Spleen (tissue), 13 donors: ENCODE results near the gene RARG. TPM values are rescaled to one million over a fixed set of nuclear protein-coding genes. Genes with fewer than 3 reads are reported as not detected.

Experiments used
- DNase-seq: peaks from one replicate; pipeline ENCODE4 v3.0.0-alpha.2; 2020
- H3K27ac ChIP-seq, 8 donors: fragments of 200-600 bp; sonication (generic) in 7 of 8; 1 replicate in 4 of 8; 2 replicates in 4 of 8; pipeline versions ENCODE4 v1.5.0 to v1.8.0; 2016 to 2021; ENCODE audit warnings: inconsistent platforms in 4 of 8, mild to moderate bottlenecking in 4 of 8, moderate library complexity in 1 of 8
- H3K27me3 ChIP-seq, 7 donors: fragments of 200-600 bp; sonication (generic) in 6 of 7; replicated peaks in 1 of 7; 1 replicate in 4 of 7; 2 replicates in 3 of 7; pipeline versions ENCODE4 v1.5.0 to v1.8.0; 2016 to 2021; ENCODE audit warnings: inconsistent platforms in 3 of 7, mild to moderate bottlenecking in 1 of 7
- H3K36me3 ChIP-seq, 6 donors: fragments of 200-600 bp; sonication (generic) in 5 of 6; 1 replicate in 4 of 6; 2 replicates in 2 of 6; pipeline versions ENCODE4 v1.5.0 to v1.8.0; 2016 to 2021; ENCODE audit warnings: inconsistent platforms in 2 of 6
- H3K4me1 ChIP-seq, 6 donors: fragments of 200-600 bp; sonication (generic) in 5 of 6; 1 replicate in 3 of 6; 2 replicates in 3 of 6; pipeline versions ENCODE4 v1.5.0 to v1.8.0; 2016 to 2021; ENCODE audit warnings: inconsistent platforms in 3 of 6
- H3K4me3 ChIP-seq, 8 donors: fragments of 200-600 bp; sonication (generic) in 7 of 8; 1 replicate in 4 of 8; 2 replicates in 4 of 8; pipeline versions ENCODE4 v1.5.0 to v1.8.0; 2016 to 2021; ENCODE audit warnings: inconsistent platforms in 4 of 8, mild to moderate bottlenecking in 4 of 8, moderate library complexity in 2 of 8
- H3K9me3 ChIP-seq, 8 donors: fragments of 200-600 bp; sonication (generic) in 7 of 8; 1 replicate in 4 of 8; 2 replicates in 4 of 8; pipeline versions ENCODE4 v1.5.0 to v1.8.0; 2016 to 2021; ENCODE audit warnings: inconsistent platforms in 4 of 8
- CTCF ChIP-seq, 11 experiments: fragments of 200-600 bp in 7 of 11; fragments of 450-650 bp in 4 of 11; sonication (generic) in 4 of 11; IDR thresholded peaks in 8 of 11; conservative IDR thresholded peaks in 3 of 11; 1 replicate in 7 of 11; 2 replicates in 4 of 11; pipeline versions ENCODE4 v1.4.0 to v1.8.0; 2016 to 2021; ENCODE audit warnings: antibody characterized with exemption in 11 of 11, inconsistent platforms in 4 of 11, mild to moderate bottlenecking in 1 of 11
- POLR2A ChIP-seq, 3 donors: fragments of 450-650 bp; IDR thresholded peaks; one replicate each; pipeline ENCODE4 v1.5.1; 2017; ENCODE audit warnings: antibody characterized with exemption in 3 of 3, mild to moderate bottlenecking in 1 of 3
- POLR2AphosphoS5 ChIP-seq, 3 donors: sonication (generic); formaldehyde crosslinking; IDR thresholded peaks; one replicate each; pipeline ENCODE4 v1.5.1; 2017; ENCODE audit warnings: antibody characterized with exemption in 3 of 3
- WGBS, 5 donors: extraction: QIAGEN DNeasy Blood & Tissue Kit in 3 of 5; methylation state at CpG; one replicate each; pipeline versions ENCODE4 v1.1.5 to v1.1.7; 2013 to 2018; 5-methylcytosine and 5-hydroxymethylcytosine counted together
- intact Hi-C: fragments of 100-400 bp; cut with DNase I; formaldehyde crosslinking; loops from one replicate; pipeline ENCODE4 v1.15.0; 2023; ENCODE audit warnings: low total_unique reads
- long read RNA-seq, 2 donors: transcript quantifications; one replicate each; lab custom pipeline, GENCODE V29; 2026
- polyA plus RNA-seq, 3 donors: library from polyadenylated mRNA; stranded (reverse); fragments of 200-250 nt; gene quantifications; one replicate each; pipeline ENCODE4 v1.2.1, GENCODE V29; 2013
- total RNA-seq, 7 donors: library from RNA; depleted of rRNA in 3 of 7; stranded (reverse); fragments of >200 nt in 3 of 7; fragmentation: NEBNext Ultra II Directional in 4 of 7; extraction: Animal tissue kit (Norgen Biotek cat#: 25700) in 4 of 7; gene quantifications; one replicate each; pipeline versions ENCODE4 v1.1.0 to v1.2.1, GENCODE V29; 2016 to 2021
- donor health status: healthy with polysubstance abuse.
- donor health status: DM: no; HTN: no; CAD: no; lungs with moderate emphysema.
- donor health status: DM: no; HTN: no; CAD: no.
- donor health status: Bipolar disorder and iron deficiency.
- donor health status: healthy.
- donor health status: DM: no; HTN: no; CAD: no.
- donor health status: DM: yes; HTN: yes; CAD: no.

Gene RARG
- total RNA-seq, result 10 to 100 TPM in 5 of 7 donors, 1 to 10 TPM in 2; 9.4 to 20.8 (median 14.4) TPM
- 10 to 100 TPM in 1 of 3 donors, 1 to 10 TPM in 2; 4.6 to 10.1 (median 4.9) TPM for polyA plus RNA-seq
- long read RNA-seq, donor 1, partial matches to known transcripts, result 6 of 11 reads
- long read RNA-seq, donor 1, other reads (novel, unspliced or antisense), result 0 of 11 reads
- long read RNA-seq, donor 2, partial matches to known transcripts, result 0 of 3 reads
- long read RNA-seq, donor 2, other reads (novel, unspliced or antisense), result 0 of 3 reads

GRCh38 chr12:53231921-53232645 is at the start of gene RARG:
TSS of gene RARG (minus strand) at chr12:53232209. CDS start at chr12:53227545, 4,664 bp downstream.
- TF ChIP-seq CTCF (IDR thresholded peaks at IDR 0.05 in 8 of 11, conservative IDR thresholded peaks at IDR 0.05 in 3 of 11) (no peak), POLR2AphosphoS5 (IDR thresholded peaks at IDR 0.05) (peak in 2 of 3 donors; percentile 9 to 40)
- peaks cover 0 to 42% (median 0%) of the 10 kb centered on the region in 7 donors for H3K27me3 ChIP-seq
- no peaks in the 10 kb centered on the region for H3K9me3 ChIP-seq
- DNase-seq, result peak; percentile 86
- no peaks in the 10 kb centered on the region for H3K36me3 ChIP-seq
- WGBS, 5 donors, result 0 to 2% (median 1%) methylated on average over 29 to 44 of the region's 44 CpGs
- peak within 1 kb of the TSS; percentile 39 to 82 (median 53) for H3K4me3 ChIP-seq
- peaks cover 17 to 60% (median 41%) of the 10 kb centered on the region in 6 donors for H3K4me1 ChIP-seq
- peak within 1 kb of the TSS; percentile 27 to 85 (median 69) for H3K27ac ChIP-seq
- intact Hi-C loops, result no loop called here

GRCh38 chr12:53279888-53280498 is 48.0 kb upstream of the RARG start:
- WGBS, 5 donors, result 71 to 94% (median 84%) methylated on average over 7 to 9 of the region's 9 CpGs

GRCh38 chr12:53279283-53279869 is 47.4 kb upstream of the RARG start:
- TF ChIP-seq CTCF (IDR thresholded peaks at IDR 0.05 in 8 of 11, conservative IDR thresholded peaks at IDR 0.05 in 3 of 11), result no peak
- Histone ChIP-seq H3K4me1 (peaks cover 0 to 12% (median 0%) of the 10 kb centered on the region in 6 donors), H3K9me3 (no peaks in the 10 kb centered on the region), H3K27ac (no peak overlapping the region), H3K4me3 (no peak overlapping the region), H3K27me3 (no peaks in the 10 kb centered on the region), H3K36me3 (peaks cover 0 to 81% (median 0%) of the 10 kb centered on the region in 6 donors)
- DNase-seq, result no peak
- WGBS, 5 donors, result 85 to 100% (median 90%) methylated on average over 2 to 3 of the region's 3 CpGs
- intact Hi-C loops, result no loop called here

More at GRCh38 chr12:53279888-53280498, 48.0 kb upstream of the RARG start:
- intact Hi-C loops, result no loop called here
- H3K27ac ChIP-seq, result no peak overlapping the region
- no peaks in the 10 kb centered on the region for H3K9me3 ChIP-seq
- H3K36me3 ChIP-seq, result peaks cover 0 to 76% (median 0%) of the 10 kb centered on the region in 6 donors
- TF ChIP-seq POLR2AphosphoS5 (IDR thresholded peaks at IDR 0.05) (no peak), CTCF (IDR thresholded peaks at IDR 0.05 in 8 of 11, conservative IDR thresholded peaks at IDR 0.05 in 3 of 11) (no peak), POLR2A (IDR thresholded peaks at IDR 0.05) (no peak)
- no peak for DNase-seq
- H3K4me1 ChIP-seq, result peaks cover 0 to 12% (median 0%) of the 10 kb centered on the region in 6 donors
- H3K27me3 ChIP-seq, result no peaks in the 10 kb centered on the region
- H3K4me3 ChIP-seq, result no peak overlapping the region
